ENCODE data around the gene C19orf85.
A peak's percentile ranks its signal among the peaks of the same experiment; 100 is the strongest.

Gene C19orf85

GRCh38 chr19:55487924-55488687 lies 23.6 kb upstream of the C19orf85 start, which contains the start of gene SSC5D:
Gene SSC5D, plus strand, starts transcription at chr19:55488436. Its CDS starts 154 bp downstream, at chr19:55488590.
- no peak for DNase-seq (ENCODE audit: extremely low read depth, low read depth)
- TF ChIP-seq, protein P1, sequence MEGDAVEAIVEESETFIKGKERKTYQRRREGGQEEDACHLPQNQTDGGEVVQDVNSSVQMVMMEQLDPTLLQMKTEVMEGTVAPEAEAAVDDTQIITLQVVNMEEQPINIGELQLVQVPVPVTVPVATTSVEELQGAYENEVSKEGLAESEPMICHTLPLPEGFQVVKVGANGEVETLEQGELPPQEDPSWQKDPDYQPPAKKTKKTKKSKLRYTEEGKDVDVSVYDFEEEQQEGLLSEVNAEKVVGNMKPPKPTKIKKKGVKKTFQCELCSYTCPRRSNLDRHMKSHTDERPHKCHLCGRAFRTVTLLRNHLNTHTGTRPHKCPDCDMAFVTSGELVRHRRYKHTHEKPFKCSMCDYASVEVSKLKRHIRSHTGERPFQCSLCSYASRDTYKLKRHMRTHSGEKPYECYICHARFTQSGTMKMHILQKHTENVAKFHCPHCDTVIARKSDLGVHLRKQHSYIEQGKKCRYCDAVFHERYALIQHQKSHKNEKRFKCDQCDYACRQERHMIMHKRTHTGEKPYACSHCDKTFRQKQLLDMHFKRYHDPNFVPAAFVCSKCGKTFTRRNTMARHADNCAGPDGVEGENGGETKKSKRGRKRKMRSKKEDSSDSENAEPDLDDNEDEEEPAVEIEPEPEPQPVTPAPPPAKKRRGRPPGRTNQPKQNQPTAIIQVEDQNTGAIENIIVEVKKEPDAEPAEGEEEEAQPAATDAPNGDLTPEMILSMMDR (IDR thresholded peaks at IDR 0.05; ENCODE audit: low read depth, low read length) = no peak

DNA sequence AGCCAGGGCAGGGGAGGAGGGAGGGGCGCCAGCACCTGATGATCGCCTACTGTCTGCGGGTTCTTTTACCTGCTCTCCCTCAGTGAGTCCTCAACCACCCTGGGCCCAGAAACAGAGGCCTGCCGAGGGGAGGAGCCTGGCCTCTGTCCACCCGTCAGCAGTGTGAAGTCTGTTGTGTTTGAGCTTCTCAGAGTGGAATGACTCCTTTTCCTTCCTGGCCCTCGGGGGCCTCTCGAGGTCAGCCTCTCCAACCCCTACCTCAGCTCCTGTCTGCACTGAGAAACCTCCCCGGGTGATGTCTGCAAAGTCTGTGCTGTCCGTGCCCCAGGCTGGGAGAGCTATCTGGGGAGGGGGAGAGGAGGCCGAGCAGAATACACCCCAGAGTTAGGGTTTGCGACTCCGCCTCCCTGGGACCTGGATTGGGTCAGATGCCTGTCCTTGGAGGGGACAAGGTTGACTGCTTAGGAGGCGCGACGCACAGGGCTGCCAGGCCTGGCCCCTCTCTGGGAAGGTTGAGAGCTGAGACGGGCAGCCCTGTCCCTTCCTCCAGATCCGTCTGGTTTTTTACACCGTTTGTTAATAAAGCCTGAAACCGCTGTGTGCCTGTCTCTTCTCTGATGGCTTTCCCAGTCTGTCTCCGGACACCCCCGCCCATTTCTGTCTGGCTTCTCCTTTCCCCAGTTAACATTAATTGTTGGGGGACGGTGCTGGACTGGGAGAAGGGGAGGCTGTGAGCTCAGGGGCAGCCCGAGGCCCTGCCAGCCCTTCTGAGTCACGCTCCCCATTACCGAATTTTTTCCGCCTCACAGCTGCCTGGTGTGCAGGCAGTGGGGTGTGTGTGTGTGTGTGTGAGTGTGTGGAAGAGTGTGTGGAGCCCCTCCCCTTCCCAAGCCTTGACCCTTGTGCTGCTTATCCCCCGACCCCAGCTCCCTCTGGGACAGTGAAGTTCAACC lies 22.7 kb upstream of the C19orf85 start:
- TF ChIP-seq, protein P1 (IDR thresholded peaks at IDR 0.05; ENCODE audit: low read depth, low read length) = no peak
- DNase-seq (ENCODE audit: extremely low read depth, low read depth) = peak; percentile 94

DNA sequence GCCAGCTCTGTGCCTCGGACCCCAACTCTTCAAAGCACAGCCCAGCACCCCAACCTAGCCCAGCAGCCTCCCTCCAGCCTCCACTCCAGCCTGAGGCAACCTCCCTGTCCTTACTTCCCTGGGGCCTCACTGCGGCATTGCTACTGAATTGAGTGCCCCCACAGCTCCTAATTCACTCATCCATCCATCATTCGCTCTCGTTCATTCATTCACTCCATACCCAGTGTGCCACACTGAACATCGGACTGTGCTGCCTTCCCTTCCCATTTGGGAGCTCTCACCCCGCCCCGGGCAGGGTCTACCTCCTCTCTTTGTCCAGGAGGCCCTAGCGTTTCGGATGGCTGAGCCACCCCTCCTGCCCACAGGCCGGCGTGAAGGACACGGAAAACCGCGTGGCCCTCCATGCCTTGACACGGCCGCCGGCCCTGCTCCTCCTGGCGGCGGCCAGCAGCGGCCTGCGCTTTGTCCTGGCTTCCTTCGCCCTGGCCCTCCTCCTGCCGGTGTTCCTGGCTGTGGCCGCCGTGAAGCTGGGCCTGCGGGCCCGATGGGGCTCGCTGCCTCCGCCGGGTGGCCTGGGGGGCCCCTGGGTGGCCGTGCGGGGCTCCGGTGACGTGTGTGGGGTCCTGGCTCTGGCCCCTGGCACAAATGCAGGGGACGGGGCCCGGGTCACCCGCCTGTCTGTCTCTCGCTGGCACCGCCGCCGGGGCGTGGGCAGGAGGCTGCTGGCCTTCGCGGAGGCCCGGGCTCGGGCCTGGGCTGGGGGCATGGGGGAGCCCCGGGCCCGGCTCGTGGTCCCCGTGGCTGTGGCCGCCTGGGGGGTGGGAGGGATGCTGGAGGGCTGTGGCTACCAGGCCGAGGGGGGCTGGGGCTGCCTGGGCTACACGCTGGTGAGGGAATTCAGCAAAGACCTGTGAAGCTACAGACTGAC lies 21.8 kb upstream of the C19orf85 start:
- TF ChIP-seq, protein P1 (IDR thresholded peaks at IDR 0.05; ENCODE audit: low read depth, low read length) = peak; percentile 42
- no peak for DNase-seq (ENCODE audit: extremely low read depth, low read depth)

- DNase-seq (ENCODE audit: extremely low read depth, low read depth) = no peak
- TF ChIP-seq, protein P1 (IDR thresholded peaks at IDR 0.05; ENCODE audit: low read depth, low read length) = no peak
These were observed 21.0 kb upstream of the C19orf85 start for GRCh38 chr19:55485439-55486011.

DNA sequence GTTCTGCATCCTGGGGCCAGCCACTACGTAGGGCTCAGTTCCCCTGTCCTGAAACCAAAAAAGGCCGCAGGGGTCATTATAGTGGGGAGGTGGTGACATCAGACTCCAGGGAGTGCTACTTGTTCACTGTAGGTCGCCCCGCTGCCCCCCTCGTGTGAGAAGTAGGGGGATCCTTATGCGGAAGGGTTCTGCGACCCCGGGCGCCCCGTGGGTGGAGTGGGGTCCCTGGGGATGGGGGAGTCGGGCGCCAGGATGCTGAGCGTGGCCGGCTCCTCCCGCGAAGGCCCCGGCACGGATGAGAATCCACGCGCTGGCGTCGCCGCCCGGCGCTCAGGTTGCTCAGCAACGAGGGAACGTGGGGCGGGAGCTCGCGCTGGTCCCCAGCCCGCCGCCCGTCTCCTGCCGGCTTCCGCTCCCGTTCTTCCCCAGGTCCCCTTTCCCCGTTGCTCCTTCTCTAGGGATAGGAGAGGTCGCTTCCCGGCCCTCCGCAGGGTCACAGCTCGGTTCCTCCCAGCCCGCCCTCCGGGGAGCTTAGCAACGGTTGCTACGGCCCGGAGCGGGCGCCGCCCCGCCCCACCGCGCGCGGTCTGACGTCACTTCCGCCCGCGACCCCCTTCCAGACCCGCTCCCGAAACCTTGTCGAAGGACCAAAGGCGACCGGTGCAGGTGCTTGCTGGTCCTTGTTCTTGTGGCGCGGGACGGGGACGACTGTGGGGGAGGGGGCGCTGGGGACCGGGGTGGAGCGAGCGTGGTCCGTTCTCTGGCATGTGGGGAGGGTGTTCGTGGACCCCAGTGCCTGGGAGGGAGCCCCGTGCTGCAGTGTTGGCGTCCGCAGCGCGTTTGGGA lies 20.3 kb upstream of the C19orf85 start, which contains the start of gene NAT14:
Gene NAT14, plus strand, starts transcription at position 596 of the 846 bp plus-strand sequence. CDS start 521 bp downstream, outside the sequence.
- no peak for DNase-seq (ENCODE audit: extremely low read depth, low read depth)
- TF ChIP-seq, protein P1 (IDR thresholded peaks at IDR 0.05; ENCODE audit: low read depth, low read length) = no peak

Measured in AG09319 (cell line).